HG03442 (cell line): Measurements from ENCODE around the gene ANKH.
A peak's percentile ranks its signal among the peaks of the same experiment; 100 is the strongest.

ENCODE experiments used
- ATAC-seq: cut with Tn5 transposase; IDR thresholded peaks from one replicate; pipeline ENCODE4 v1.9.1; 2021; ENCODE audit warnings: mild to moderate bottlenecking, moderate library complexity; ENCODE audit not compliant: unreplicated experiment

ANKH gene

GRCh38 chr5:14672082-14672481, 199.5 kb downstream of the ANKH start:
- no peak for ATAC-seq

DNA sequence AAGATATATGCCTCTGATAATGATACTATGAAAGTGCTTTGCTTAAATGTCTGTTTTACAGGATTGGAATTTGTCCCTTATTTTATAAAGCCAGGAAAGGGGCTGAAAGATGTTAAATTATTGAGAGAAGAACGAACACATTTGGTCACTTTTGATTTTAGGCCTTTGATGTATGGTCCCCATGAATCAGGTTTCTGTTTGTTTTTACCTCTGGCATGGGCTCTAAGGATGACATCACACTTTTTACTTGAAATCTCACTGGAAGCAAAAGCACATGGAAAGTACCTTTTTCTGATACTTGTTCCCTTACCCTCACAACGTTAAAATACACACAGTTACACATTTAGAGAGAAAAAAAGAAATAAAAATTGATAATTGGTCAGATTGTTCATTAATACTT, 200.2 kb downstream of the ANKH start:
- ATAC-seq = no peak

- ATAC-seq = no peak
Observed at GRCh38 chr5:14669975-14670374, 201.6 kb downstream of the ANKH start.

DNA sequence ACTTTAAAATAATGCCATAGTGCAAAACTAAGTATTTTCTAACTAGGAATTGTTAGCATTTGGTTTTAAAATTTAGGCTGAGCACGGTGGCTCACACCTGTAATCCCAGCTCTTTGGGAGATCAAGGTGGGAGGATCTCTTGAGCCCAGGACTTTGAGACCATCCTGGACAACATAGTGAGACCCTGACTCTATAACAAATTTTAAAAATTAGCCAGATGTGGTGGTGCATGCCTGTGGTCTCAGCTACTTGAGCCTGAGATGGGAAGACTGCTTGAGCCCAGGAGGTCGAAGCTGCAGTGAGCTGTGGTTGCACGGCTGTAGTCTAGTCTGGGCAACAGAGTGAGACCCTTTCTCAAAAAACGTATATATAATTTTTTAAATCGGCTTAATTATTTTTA, 202.2 kb downstream of the ANKH start:
- no peak for ATAC-seq

GRCh38 chr5:14668181-14668591, 203.4 kb downstream of the ANKH start:
- ATAC-seq = no peak

- ATAC-seq = no peak
Observed at GRCh38 chr5:14667770-14668169, 203.8 kb downstream of the ANKH start.

GRCh38 chr5:14667290-14667689, 204.3 kb downstream of the ANKH start:
- ATAC-seq = no peak

- ATAC-seq = no peak
Observed at GRCh38 chr5:14666357-14666756, 205.2 kb downstream of the ANKH start.

GRCh38 chr5:14665949-14666348, 205.6 kb downstream of the ANKH start:
- ATAC-seq = peak; percentile 26

DNA sequence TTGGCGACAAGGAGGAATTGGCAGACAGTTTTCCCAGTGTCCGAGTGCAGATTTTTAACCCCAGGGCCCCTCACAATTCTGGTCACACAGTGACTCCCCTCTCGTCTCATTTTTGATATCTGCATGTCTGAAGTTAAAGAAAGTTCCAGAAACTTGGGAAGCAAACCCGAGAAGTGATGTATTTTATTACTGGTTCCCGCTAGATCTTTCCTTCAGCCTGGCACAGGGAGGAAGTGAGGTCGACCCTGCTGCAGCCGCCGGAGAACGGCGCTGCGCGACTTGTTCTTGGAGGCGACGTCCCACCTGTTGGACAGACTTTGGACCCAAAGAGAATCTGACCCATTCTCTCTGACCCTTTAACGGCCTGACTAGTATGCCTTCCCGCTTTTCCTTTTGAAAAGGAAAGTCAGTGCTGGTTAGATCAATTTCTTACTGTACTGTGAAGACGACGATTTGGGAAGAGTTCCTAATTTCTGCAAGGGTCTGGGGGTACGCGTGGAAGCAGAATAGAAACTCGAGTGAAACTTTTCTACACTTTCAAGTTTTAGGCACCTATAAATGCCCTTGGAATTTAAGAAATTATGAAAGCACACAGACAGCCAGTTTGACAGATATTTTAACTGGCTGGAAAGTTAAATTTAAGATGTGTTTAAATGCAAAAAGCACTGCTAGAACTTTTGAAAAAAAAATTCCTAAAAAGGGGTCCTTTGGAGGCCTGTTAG, 206.3 kb downstream of the ANKH start:
- no peak for ATAC-seq

DNA sequence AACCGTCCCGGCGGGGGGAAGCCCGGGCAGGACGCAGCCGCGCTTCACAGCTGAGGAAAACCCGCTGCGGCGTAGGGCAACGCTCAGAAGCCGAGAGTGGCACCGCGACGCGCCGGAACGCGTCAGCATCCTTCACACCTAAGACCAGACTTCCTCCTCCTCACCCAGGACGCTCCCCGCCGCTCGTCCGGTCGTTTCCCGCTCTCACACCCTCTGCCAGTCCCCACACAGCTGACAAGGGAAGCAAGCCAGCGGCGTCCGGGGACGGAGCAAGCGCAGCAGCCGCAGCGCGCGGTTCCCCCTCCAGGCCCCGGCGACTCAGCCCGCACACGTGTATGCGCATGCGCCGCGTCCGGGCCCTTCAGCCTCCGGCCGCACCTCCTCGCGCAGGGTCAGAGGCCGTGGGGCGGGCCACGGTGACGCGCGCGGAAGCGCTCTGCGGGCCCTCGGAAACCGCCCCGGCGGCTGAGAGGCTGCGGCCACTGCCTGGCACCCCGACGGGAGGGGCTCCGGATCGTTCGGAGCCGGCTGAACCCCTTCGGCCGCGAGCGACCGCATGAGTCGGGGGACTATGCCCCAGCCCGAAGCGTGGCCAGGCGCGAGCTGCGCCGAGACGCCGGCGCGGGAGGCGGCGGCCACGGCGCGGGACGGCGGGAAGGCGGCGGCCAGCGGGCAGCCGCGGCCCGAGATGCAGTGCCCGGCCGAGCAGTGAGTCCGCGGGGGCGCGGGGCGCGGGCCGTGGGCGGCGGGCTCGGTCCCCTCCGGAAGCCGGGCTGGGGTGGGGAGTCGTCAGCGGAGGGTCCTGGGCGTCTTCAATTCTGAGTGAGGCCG, 207.1 kb downstream of the ANKH start, which contains the start of gene OTULIN:
TSS of gene OTULIN (plus strand) at position 449 of the 831 bp plus-strand sequence. CDS start at position 557, 108 bp downstream.
- peak; percentile 63 for ATAC-seq

- ATAC-seq = peak; percentile 14
Observed at GRCh38 chr5:14663734-14664269, 207.8 kb downstream of the ANKH start.

DNA sequence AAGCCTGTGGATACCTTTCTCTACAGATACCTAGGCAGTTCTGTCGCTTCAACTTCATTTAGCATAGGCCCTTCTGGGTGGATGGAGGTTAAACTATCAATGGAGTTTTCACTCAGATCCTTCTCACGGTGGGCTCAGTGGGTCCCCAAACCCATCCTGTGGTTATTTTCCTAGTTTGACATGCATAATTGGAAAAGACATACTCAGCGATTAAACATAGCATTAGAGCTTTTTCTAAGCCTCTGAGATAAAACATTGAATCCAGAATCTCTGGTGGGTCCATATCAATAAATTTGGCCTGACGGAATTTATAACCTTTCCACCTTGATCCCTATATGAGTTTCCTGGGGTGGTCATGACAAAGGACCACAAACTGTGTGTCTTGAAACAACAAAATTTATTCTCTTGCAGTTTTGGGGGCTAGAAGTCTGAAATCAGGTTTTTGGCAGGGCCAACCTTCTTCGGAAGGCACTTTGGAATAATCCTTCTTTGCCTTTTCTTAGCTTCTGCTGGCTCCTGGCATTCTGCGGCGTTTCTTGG, 208.8 kb downstream of the ANKH start:
- ATAC-seq = no peak

DNA sequence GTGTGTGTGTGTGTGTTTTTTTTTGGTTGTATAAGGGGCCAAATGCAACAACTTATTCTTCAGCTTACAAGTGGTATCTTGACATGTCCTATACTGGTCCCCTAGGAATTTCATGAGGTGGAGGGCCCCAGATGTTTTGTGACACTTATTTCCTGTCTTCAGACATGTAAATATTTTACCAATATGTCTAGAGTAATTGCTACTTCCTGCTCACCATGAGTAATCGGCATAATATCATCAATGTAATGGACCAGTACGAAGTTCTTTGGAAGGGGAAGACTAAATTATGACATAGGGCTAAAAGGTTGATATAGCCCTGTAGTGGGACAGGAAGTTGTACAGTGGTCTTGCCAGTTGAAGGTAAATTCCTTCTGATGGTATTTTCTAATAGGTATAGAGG, 210.7 kb downstream of the ANKH start:
- no peak for ATAC-seq

DNA sequence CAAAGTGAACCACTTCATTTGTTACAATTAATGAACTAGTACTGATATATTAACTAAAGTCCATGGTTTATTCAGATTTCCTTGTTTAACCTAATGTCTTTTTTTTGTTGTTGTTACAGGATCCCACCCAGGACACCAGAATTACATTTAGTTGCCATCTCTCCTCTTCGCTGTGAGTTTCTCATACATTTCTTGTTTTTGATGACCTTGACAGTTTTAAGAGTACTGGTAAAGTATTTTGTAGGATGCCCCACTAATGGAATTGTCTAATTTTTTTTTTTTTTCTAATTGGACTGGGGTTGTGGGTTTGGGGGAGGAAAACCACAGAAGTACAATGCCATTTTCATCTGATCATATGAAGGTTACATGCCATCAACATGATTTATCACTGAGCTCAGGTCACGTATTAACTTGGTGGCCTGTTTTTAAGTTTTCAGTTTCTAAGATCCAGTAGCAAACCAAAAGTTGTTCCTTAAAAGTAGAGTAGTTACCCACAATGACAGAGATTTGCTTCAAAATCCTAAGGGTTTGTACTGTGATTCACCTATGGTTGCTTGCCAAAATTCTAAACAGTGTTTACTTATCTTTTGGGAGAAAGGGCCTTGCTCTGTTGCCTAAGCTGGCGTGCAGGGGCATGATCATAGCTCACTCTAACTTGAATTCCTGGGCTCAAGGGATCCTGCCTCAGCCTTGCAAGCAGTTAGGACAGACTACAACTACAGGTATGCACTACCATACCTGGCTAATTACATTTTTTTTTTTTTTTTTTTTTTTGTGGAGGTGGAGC, 211.6 kb downstream of the ANKH start:
- ATAC-seq = no peak

- no peak for ATAC-seq
Observed at GRCh38 chr5:14656898-14657297, 214.7 kb downstream of the ANKH start.

DNA sequence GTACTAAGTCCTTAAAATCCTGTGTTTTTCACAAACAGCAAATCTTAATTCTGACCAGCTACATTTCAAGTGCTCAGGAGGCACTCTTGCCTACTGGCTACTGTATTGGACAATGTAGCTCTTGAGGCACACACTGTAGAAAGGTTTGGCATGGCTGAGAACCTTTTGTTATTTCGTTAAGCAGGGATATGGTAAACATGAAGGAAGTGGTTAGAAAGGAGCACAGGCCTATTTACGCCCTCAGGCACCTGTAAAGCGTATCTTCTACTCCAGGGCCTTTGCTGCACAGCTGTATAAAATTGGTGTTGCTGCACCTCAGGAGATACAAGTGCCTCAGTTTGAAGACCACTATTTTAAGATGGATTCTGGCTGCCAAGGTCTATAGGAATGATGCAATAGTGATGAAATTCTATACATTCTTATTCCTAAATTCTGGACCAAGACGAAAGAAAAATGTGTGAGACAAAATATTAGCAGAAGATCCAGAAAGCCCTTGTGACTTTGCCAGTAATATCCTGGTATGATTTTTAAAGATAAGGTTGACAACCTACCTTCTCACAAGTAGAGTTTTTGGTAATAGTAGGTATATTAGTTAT, 216.3 kb downstream of the ANKH start:
- ATAC-seq = no peak
